AG08396 (cell line): Measurements from ENCODE around the gene CARMIL1.

ENCODE experiments used
- DNase-seq: peaks from one replicate; pipeline ENCODE4 v3.0.0; 2012; ENCODE audit warnings: low spot score, mixed read lengths

CARMIL1 gene

DNA sequence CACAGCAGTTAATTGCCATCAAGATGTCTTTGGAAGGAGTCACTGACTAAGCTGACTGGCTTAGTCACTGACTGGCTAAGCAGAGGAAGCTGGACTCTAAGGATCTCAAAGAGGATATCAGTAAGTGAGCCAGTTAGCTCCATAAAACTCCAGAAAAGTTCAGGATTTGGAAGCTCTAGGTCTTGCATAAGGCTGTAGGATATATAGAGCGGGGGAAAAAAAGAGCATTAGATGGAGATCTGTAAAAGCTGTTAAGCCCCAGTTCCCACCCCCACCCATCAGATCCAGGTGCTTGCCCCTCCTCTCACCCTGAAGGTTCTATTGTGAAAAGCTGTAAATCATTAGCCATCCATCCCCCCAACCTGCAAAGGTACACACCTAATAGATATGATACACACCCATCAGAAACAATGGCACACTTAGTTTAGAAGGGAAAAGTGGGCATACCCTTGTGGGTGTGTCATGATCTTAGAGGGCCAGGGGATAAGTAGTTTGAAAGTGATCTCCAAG lies 32.2 kb downstream of the CARMIL1 start:
- peak; percentile 20 for DNase-seq

DNA sequence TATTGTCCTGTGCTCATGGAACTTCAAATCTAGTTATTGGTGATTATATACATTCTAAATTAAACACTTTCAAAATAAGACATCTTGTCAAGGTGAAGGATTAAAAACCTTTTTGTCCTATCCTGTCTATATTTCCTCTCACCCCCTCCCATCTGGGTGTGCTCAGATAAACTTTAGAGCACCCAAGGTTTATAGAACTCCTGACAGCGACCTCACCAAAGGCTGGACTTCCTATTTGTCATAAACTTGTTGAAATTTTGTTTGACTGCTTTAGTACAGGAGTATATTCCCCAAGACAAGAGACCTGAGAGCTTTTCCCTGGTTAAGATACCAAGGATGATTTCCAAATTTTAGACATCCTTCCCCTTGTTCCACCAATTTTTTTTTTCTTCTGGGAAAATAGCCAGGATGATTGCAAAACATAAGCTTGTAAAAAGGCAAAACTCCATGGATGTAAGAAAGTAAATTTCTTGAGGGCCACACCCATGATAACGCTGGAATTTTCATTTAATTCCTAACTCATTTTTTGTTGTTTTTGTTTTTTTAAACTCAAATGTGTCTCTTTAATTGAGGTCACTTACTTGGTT lies 33.0 kb downstream of the CARMIL1 start:
- DNase-seq: no peak

DNA sequence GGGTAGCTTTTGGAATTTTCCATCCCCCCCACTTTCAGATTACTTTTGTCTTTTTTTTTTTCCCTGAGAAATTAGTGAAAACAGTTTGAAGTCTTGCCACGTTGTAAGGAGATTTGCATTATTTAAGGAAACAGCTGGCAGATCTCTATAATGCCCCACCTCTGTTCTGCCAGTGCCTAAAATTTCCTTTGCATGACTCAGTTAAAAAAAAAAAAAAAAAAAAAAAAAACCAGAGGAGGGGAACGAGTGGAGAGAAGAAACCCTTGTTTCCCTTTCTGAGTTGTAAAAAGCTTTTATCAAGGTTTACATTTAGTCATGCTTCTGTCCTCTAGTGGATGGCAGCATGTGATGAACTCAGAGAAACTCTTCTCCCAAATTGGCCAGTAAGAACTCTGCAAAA lies 33.5 kb downstream of the CARMIL1 start:
- peak; percentile 17 for DNase-seq

GRCh38 chr6:25314509-25315175 lies 35.5 kb downstream of the CARMIL1 start:
- no peak for DNase-seq

DNA sequence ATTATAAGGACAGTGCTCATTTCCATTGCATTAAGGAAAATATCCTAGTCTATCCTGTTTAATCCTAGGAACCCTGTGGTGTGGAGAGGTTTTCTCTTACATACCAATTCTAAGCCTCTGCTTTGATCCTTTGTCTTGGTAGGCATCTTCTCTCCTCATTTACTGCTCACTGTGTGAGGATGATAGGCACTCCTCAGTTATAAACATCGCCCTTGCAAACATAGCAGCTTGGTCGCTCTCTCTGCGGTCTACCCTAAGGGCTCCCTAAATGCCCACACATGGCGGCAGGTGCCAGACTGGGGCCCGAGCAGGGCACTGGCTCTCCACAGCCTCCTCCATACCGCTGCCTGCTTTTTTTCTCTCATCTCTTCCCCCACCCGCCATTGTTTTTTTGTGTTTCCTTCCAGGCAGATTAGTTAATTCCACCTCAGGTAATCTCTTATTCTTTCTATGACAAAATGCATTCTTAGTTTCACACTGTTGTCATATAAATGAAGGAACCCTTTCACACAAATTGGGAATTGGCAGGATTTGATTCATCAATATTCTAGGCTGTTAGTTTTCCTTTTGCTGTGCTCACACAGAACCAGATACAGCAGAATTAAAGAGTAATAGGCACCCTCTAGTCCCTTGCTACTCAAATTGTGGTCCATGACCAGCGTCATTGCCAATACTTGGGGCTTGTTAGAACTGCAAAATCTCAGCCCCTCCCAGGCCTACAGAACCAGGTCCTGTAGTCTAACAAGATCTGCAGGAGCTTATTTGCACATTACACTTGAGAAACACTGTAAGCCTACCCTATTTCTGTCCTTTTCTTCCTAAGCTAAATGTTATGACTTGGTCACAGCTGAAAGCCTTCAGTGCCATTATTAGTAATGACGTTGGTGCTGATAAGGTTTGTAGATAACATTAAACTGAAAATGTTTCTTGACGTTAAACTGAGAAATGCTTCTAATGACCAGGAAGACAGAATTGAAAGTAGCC lies 36.3 kb downstream of the CARMIL1 start:
- DNase-seq: no peak

GRCh38 chr6:25316626-25317025 lies 37.5 kb downstream of the CARMIL1 start:
- no peak for DNase-seq

GRCh38 chr6:25318589-25318988 lies 39.4 kb downstream of the CARMIL1 start:
- no peak for DNase-seq

DNA sequence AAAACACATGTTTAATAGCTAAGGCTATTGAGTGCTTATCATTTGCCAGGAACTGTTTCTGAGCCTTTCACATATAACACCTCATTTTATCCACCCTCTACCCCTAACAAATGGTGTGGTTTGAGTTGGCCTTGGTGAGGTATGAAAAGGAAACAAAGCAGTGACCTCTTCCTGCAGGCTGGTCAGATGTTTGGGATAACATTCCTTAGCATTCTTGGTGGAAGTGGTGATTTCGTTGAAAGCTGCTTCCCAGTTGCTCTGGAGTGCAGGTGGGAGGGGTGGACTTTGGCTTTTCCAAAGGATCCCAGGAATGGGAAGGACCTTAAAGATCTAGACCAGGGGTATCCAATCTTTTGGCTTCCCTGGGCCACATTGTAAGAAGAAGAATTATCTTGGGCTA lies 41.3 kb downstream of the CARMIL1 start:
- no peak for DNase-seq

DNA sequence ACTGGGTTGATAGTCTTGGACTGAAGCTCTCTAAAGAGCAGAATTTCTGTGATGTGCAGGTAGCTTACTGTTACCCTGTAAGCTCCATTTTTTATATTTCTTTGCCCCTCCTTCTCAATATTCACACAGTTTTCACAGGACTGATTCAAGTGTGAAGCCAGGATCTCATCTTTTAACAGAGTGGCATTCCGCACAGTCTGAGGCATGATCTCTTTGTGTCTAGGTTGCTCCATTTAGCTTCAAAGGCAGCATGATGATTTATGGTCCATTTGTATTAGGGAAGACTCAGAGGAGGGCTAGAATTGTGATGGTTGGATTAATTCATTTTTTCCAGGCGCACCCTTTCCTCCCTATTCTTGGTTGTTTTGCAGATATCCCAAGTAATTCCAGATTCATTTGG lies 43.5 kb downstream of the CARMIL1 start:
- DNase-seq: no peak

GRCh38 chr6:25324066-25324762 lies 45.0 kb downstream of the CARMIL1 start:
- DNase-seq: no peak

DNA sequence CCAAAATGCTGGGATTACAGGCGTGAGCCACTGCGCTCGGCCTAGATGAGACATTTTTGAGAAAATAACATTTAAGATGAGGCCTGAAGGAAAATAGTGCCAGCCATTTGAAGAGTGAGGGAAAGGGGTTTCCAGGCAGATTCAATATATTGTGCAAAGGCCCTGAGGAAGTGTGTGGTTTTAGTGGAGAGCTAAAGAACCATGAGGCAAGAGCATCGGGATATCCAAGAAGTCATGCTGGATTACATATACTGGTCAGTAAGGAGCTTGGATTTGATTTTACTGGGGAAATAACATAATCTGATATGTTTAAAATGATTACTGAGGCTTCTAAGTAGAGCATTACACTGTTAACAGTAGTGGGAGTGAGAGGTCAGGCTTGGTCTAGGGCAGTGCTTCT lies 47.0 kb downstream of the CARMIL1 start:
- DNase-seq: no peak

DNA sequence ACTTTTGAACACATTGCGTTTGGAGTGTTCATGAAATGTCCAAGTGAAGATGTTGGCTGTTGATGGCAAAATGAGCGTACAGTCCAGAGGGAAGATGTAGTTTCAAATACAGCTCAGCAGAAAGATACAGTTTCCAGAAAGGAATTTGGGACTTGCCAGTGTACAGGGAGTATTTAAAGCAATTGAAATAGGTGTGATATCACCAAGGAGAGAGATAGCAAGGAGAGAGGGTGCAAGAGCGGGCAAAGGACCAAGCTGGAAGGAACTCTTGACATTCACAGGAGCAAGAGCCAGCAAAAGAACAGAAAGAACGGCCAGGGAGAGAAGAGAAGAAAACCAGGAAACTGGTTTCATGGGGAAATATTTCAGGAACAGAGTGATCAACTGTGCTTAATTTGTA lies 47.8 kb downstream of the CARMIL1 start:
- no peak for DNase-seq

- DNase-seq: no peak
Measured at GRCh38 chr6:25327432-25327831, 48.3 kb downstream of the CARMIL1 start.

DNA sequence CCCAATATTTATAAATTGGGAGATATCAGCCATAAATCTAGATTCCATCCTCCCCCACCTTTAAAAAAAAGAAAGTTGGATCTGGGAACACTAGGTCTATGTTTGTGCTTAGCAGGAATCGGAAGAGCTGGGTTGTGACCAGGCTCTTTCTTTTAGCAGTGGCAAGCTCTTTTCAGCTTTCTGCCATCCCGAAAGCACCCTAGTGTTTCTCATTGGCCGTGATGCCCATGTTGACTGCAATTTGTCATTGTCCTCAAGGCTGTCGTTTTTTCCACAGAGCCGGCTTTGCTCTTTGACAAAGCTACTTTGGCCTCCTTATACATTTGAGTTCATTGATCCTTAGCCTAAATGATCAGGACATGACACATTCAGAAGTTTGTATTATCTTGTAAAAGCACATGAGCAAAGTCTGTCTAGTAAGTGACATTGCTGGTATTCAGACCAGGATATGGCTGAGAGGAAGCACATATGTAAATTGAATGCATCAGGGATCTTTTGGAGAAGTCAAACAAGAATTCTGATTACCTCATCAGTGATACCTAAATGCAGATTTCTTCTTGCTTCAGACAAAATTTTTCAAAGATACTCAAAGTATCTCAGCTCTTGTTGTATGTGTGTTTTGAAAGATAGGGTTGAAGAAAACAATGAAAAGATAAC lies 50.1 kb downstream of the CARMIL1 start:
- DNase-seq: no peak

DNA sequence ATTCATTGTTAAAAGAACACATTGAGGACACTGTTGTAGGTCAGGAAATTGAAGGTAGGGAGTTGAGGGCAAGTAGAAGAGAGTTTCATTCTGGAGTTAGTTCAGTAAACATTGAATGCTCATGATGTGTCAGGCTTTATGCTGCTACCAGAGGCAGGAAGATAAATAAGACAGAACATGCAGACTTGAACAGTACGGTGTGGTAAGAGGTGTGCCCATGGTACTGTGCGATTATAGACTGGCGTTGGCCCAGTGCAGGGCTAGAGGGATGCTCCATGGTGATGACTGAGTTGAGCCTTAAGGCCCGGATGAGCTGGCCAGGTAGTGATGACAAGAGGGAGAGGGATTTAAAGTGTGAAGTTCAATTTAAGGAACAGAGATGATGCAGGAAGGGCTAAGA lies 50.8 kb downstream of the CARMIL1 start:
- DNase-seq: no peak

DNA sequence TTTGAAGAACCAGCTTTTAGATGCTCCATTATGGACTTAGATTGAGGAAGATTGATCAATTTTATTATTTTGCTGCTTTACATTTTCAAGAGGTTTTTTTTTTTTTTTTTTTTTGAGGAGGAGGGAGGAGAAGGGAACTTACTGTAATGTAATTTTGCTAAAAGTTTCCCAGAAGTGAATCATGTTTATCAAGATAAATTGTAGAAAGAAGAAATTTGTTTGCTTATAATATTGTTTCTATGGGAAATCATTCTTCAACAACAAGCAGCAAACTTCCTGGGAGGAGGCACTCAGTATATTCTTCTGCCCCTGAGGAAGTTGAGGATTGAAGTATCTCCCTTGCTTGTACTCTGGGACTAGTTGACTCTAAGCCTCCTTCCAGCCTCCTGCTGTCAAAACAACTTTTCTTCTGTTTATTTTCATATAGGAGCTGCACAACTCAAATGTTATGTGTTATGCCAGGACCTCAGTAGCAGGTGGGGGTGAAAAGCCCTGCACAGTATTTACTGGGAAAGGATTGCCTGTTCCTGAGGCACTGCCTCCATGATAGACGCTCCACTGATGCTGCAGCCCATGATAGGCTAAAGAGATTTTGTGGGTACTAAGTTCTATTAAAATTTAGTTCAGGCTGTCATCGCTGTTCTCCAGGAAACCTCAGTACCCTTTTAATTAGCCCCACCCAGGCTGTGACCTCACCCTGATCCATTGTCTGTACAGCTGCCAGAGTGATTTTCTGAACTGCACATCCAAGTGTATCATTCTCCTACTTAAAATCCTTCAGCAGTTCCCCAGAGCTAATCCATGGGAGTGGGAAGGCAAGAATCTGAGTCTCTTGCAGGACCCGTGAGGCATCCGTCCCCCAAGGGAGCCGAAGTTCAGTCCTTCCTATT lies 51.9 kb downstream of the CARMIL1 start:
- DNase-seq: no peak

- no peak for DNase-seq
Measured at GRCh38 chr6:25332165-25332564, 53.0 kb downstream of the CARMIL1 start.

DNA sequence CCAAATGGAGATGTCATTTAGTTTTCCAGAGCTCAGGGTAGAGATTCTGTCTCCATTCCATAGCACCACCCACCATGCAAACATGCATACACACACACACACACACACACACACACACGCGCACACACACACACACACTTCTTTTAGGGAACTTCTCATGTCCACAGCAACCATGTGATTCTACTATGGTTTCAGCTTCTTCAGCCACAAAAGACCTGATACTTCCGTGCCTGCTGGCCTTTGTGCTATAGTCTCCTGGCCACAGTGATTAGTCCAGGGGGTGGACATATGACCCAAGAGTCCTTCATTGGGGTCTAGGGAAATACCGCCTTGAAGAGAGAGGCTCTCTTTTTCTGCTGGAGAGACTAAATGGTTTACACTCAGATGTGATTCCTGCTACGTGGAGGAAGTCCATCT lies 53.5 kb downstream of the CARMIL1 start:
- DNase-seq: no peak

- DNase-seq: no peak
Measured at GRCh38 chr6:25333471-25333870, 54.3 kb downstream of the CARMIL1 start.

- no peak for DNase-seq
Measured at GRCh38 chr6:25334793-25335192, 55.6 kb downstream of the CARMIL1 start.

GRCh38 chr6:25336996-25337395 lies 57.8 kb downstream of the CARMIL1 start:
- no peak for DNase-seq
